Measurements from ENCODE around the gene PACRG.

DNA sequence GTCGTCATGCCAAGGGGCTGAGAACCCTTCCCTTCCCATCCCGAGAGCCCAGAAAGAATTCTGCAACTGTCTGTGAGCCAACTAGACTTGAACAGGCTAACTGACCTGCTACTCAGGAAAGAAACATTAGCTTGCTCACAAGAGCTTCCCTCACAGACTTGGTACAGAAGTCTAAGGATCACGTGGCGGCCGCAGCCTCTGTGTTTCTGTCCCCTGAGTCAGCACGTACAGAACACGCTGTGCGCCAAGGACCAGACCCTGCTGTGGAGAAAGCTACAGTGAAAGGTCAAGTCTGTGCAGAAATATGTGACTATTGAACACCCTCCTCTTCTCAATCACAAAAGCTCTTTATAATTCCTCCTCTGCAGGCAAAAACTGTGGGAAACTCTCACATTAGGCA lies 535.4 kb downstream of the PACRG start:
- TF ChIP-seq EZH2 (IDR thresholded peaks at IDR 0.05; ENCODE audit: insufficient read depth, poor library complexity, severe bottlenecking) = no peak
- no peak for TF ChIP-seq EZH2phosphoT487 (IDR thresholded peaks at IDR 0.05; ENCODE audit: insufficient read depth, low read depth)
